ENCODE results near the gene XRCC3. TPM values are rescaled to one million over a fixed set of nuclear protein-coding genes. Genes with fewer than 3 reads are reported as not detected.

XRCC3 gene
- total and polyA plus RNA-seq, 10 of the 15 experiments (the other 5 are each of a cell fraction or from before 2014, with no cell fraction given), result 0.37 to 52.0 (median 26.8) TPM

- FAIRE-seq, result no peak
- DNase-seq (ENCODE audit: low read depth, low spot score), result no peak
Observed at GRCh38 chr14:103734081-103734888, 19.0 kb upstream of the XRCC3 start.

More at GRCh38 chr14:103734081-103734888, 19.0 kb upstream of the XRCC3 start:
- RAD21 ChIA-PET (ENCODE audit: unreplicated experiment), result interaction anchor here (0.8 kb wide), 1 partner anchor 8 kb away, joined by 3 read pairs; no protein-coding TSS in a partner anchor
- Histone ChIP-seq H3K36me3 (ENCODE audit: control insufficient read depth in 2 of 2, insufficient read depth in 2 of 2, low read length in 1 of 2) (peaks cover 3 to 10% of the 10 kb centered on the region in 2 experiments; a peak in 3 of 4 replicates), H3K79me2 (ENCODE audit: control insufficient read depth, insufficient read depth, low read length) (no peaks in the 10 kb centered on the region), H3K4me2 (ENCODE audit: control insufficient read depth, insufficient read depth) (no peak overlapping the region), H3K4me1 (ENCODE audit: control insufficient read depth, insufficient read depth, low read length) (no peaks in the 10 kb centered on the region), H4K20me1 (ENCODE audit: control insufficient read depth, insufficient read depth) (no peaks in the 10 kb centered on the region), H3K9me3 (replicated peaks; ENCODE audit: control insufficient read depth, insufficient read depth, low read length) (no peaks in the 10 kb centered on the region), H3K27me3 (replicated peaks in 1 of 2; ENCODE audit: control insufficient read depth in 2 of 2, insufficient read depth in 2 of 2, low read length in 1 of 2) (no peaks in the 10 kb centered on the region), H3K27ac (ENCODE audit: control insufficient read depth, insufficient read depth) (no peak overlapping the region), H2AFZ (ENCODE audit: control insufficient read depth, low read depth, low read length) (no peak overlapping the region), H3K4me3 (no peak overlapping the region), H3K9ac (ENCODE audit: control insufficient read depth, insufficient read depth, low read length) (no peak overlapping the region)
- ATAC-seq, result no peak
- 95% methylated on average over 23 of the region's 23 CpGs for WGBS (ENCODE audit: insufficient coverage, insufficient replicate concordance, low lambda C conversion rate, missing lambda C conversion rate)
- BruUV-seq (replicated peaks), result TSS peak; percentile 67
- no peak for TF ChIP-seq NKRF (conservative IDR thresholded peaks at IDR 0.05)
- POLR2A ChIA-PET, result no interaction called here
- SMC1A ChIA-PET (ENCODE audit: uncharacterized antibody, unreplicated experiment), result no interaction called here
- in situ Hi-C loops (cut with MboI) (no loop called here), intact Hi-C loops (cut with micrococcal nuclease; ENCODE audit: unreplicated experiment) (no loop called here)
- CTCF ChIA-PET, result no interaction called here
